ENCODE measurements around the gene STK31. TPM values are rescaled to one million over a fixed set of nuclear protein-coding genes. Genes with fewer than 3 reads are reported as not detected.
A peak's percentile ranks its signal among the peaks of the same experiment; 100 is the strongest.

STK31 gene
- total and polyA plus RNA-seq, 9 donors = 0.07 to 10.1 (median 0.57) TPM

GRCh38 chr7:23696916-23697441 lies 13.0 kb upstream of the STK31 start:
- Histone ChIP-seq H3K36me3 (no peaks in the 10 kb centered on the region), H3K9me3 (no peaks in the 10 kb centered on the region), H3K4me3 (no peak overlapping the region), H3K4me1 (ENCODE audit: insufficient read depth) (no peaks in the 10 kb centered on the region), H3K27ac (no peak overlapping the region), H3K27me3 (no peaks in the 10 kb centered on the region)
- DNase-seq = peak in 3 of 5 donors; percentile 32 to 47 (median 41)
- intact Hi-C loops (cut with DNase I) = no loop called here
- no peak for TF ChIP-seq EP300 (IDR thresholded peaks at IDR 0.05)
- no peak for TF ChIP-seq POLR2A (IDR thresholded peaks at IDR 0.05)
- no peak for TF ChIP-seq CTCF (IDR thresholded peaks at IDR 0.05)
- WGBS, 3 donors = 24 to 50% (median 30%) methylated on average over 7 of the region's 7 CpGs

- Histone ChIP-seq H3K9me3 (no peaks in the 10 kb centered on the region), H3K36me3 (no peaks in the 10 kb centered on the region), H3K27me3 (no peaks in the 10 kb centered on the region), H3K27ac (no peak overlapping the region), H3K4me3 (no peak overlapping the region), H3K4me1 (ENCODE audit: insufficient read depth) (no peaks in the 10 kb centered on the region)
- DNase-seq = no peak
- 18 to 46% (median 26%) methylated on average over 2 of the region's 2 CpGs for WGBS, 3 donors
- TF ChIP-seq CTCF (IDR thresholded peaks at IDR 0.05) (no peak), EP300 (IDR thresholded peaks at IDR 0.05) (no peak), POLR2A (IDR thresholded peaks at IDR 0.05) (no peak)
- intact Hi-C loops (cut with DNase I) = no loop called here
These were observed 11.2 kb upstream of the STK31 start for GRCh38 chr7:23698822-23699221.

GRCh38 chr7:23700046-23700445 lies 10.0 kb upstream of the STK31 start:
- TF ChIP-seq POLR2A (IDR thresholded peaks at IDR 0.05) (no peak), CTCF (IDR thresholded peaks at IDR 0.05) (no peak), EP300 (IDR thresholded peaks at IDR 0.05) (no peak)
- intact Hi-C loops (cut with DNase I) = no loop called here
- no peaks in the 10 kb centered on the region for H3K4me1 ChIP-seq (ENCODE audit: insufficient read depth)
- 70% methylated on average over 4 of the region's 4 CpGs for WGBS, 3 donors
- no peaks in the 10 kb centered on the region for H3K9me3 ChIP-seq
- DNase-seq = no peak
- H3K4me3 ChIP-seq = no peak overlapping the region
- H3K27ac ChIP-seq = no peak overlapping the region
- no peaks in the 10 kb centered on the region for H3K36me3 ChIP-seq
- H3K27me3 ChIP-seq = no peaks in the 10 kb centered on the region

GRCh38 chr7:23709081-23709750 lies 803 bp upstream of the STK31 start:
- Histone ChIP-seq H3K27me3 (no peaks in the 10 kb centered on the region), H3K4me1 (ENCODE audit: insufficient read depth) (no peaks in the 10 kb centered on the region), H3K36me3 (no peaks in the 10 kb centered on the region), H3K4me3 (no peak overlapping the region), H3K9me3 (no peaks in the 10 kb centered on the region), H3K27ac (no peak overlapping the region)
- 78 to 91% (median 87%) methylated on average over 7 of the region's 7 CpGs for WGBS, 3 donors
- intact Hi-C loops (cut with DNase I) = no loop called here
- no peak for TF ChIP-seq EP300 (IDR thresholded peaks at IDR 0.05)
- TF ChIP-seq CTCF (IDR thresholded peaks at IDR 0.05) = no peak
- TF ChIP-seq POLR2A (IDR thresholded peaks at IDR 0.05) = no peak
- DNase-seq = no peak
